Fibroblast of lung (primary cell): Measurements from ENCODE around the gene SCYGR8. TPM values are rescaled to one million over a fixed set of nuclear protein-coding genes. Genes with fewer than 3 reads are reported as not detected.

Source experiments
- DNase-seq, 2 donors: peaks; one replicate each; pipeline versions ENCODE4 v3.0.0 to v3.0.0-alpha.2; 2010; ENCODE audit warnings: low read depth in 2 of 2
- H2AFZ ChIP-seq: 2 replicates; pipeline ENCODE4 v1.5.1; 2012; ENCODE audit warnings: low read length, control low read depth, inconsistent platforms
- H3K27ac ChIP-seq: 2 replicates; pipeline ENCODE4 v1.5.1; 2011; ENCODE audit warnings: low read length, control low read depth; ENCODE audit not compliant: insufficient read depth
- H3K27me3 ChIP-seq: 2 replicates; pipeline ENCODE4 v1.5.1; 2011; ENCODE audit warnings: mild to moderate bottlenecking, low read length; ENCODE audit not compliant: control insufficient read depth, insufficient read depth
- H3K36me3 ChIP-seq: 2 replicates; pipeline ENCODE4 v1.5.1; 2011; ENCODE audit warnings: low read length; ENCODE audit not compliant: control insufficient read depth, insufficient read depth
- H3K4me1 ChIP-seq: 2 replicates; pipeline ENCODE4 v1.5.1; 2011; ENCODE audit warnings: low read length; ENCODE audit not compliant: control insufficient read depth, insufficient read depth; ENCODE audit errors: extremely low read depth
- H3K4me2 ChIP-seq: 2 replicates; pipeline ENCODE4 v1.5.1; 2011; ENCODE audit warnings: low read length, control low read depth; ENCODE audit not compliant: insufficient read depth; ENCODE audit errors: extremely low read depth
- H3K4me3 ChIP-seq, 4 experiments: fragments of 200-600 bp in 1 of 4; sonication (generic) in 1 of 4; replicated peaks in 1 of 4; 2 replicates each; pipeline ENCODE4 v1.5.1; 2011 to 2016; ENCODE audit warnings: low read length in 4 of 4, low read depth in 3 of 4, mild to moderate bottlenecking in 3 of 4, control low read depth in 2 of 4, inconsistent platforms in 1 of 4, mixed read lengths in 1 of 4; ENCODE audit not compliant: insufficient read depth in 1 of 4; ENCODE audit errors: control extremely low read depth in 1 of 4
- H3K79me2 ChIP-seq: 2 replicates; pipeline ENCODE4 v1.5.1; 2012; ENCODE audit warnings: mild to moderate bottlenecking, low read length, inconsistent platforms; ENCODE audit not compliant: control insufficient read depth, insufficient read depth
- H3K9ac ChIP-seq: 2 replicates; pipeline ENCODE4 v1.5.1; 2011; ENCODE audit warnings: mild to moderate bottlenecking, low read length, control low read depth; ENCODE audit not compliant: insufficient read depth
- H3K9me3 ChIP-seq: 2 replicates; pipeline ENCODE4 v1.5.1; 2012; ENCODE audit warnings: low read depth, low read length; ENCODE audit not compliant: control insufficient read depth, insufficient read depth
- H4K20me1 ChIP-seq: 2 replicates; pipeline ENCODE4 v1.5.1; 2011; ENCODE audit warnings: low read length; ENCODE audit not compliant: control insufficient read depth, insufficient read depth; ENCODE audit errors: extremely low read depth
- EZH2 ChIP-seq: IDR thresholded peaks from 2 replicates; pipeline ENCODE4 v1.5.1; 2012; ENCODE audit warnings: low read length, control low read depth, mild to moderate bottlenecking; ENCODE audit errors: missing control alignments
- polyA plus RNA-seq, 2 donors: library from polyadenylated mRNA; depleted of rRNA in 1 of 2; stranded (reverse) in 1 of 2; unstranded in 1 of 2; fragments of >200 nt; gene quantifications; 2 replicates each; pipeline ENCODE4 v1.2.1, GENCODE V29; 2011 to 2012; ENCODE audit warnings: missing spikeins in 1 of 2
- total RNA-seq: library from RNA; depleted of rRNA; stranded (reverse); fragments of >200 nt; gene quantifications from 2 replicates; pipeline ENCODE4 v1.2.1, GENCODE V29; 2014
- TF ChIP-seq, protein P1 (sequence below), 2 donors: IDR thresholded peaks in 1 of 2; conservative IDR thresholded peaks in 1 of 2; 1 replicate in 1 of 2; 2 replicates in 1 of 2; pipeline ENCODE4 v1.5.1; 2011 to 2012; ENCODE audit warnings: low read length in 2 of 2, control low read depth in 1 of 2, inconsistent platforms in 1 of 2, low read depth in 1 of 2, mild to moderate bottlenecking in 1 of 2

Gene SCYGR8
- total and polyA plus RNA-seq, 2 donors (not counting 1 experiment from before 2014, with no cell fraction given): not detected

DNA sequence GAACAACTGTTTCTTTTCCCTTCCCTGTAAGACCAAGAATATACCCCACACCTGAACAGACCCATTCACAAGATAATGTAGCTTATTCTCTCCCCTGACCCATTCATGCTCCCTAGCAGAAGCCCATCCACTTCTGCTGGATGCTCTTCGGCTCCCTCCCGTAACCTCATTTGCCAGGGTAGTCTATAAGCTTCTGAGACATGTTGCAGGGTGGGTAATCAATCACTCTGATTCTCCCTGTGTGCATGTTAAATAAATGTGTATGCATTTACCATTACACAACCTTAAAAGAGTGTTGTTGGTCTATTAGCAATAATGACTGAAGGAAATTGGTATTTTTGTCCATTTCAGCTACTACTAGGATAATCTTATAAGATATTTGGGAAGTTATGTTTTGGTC is 29.2 kb upstream of the SCYGR8 start:
- Histone ChIP-seq H3K27ac (no peak overlapping the region), H3K36me3 (no peaks in the 10 kb centered on the region), H3K4me3 (no peak overlapping the region), H3K4me2 (no peak overlapping the region), H3K9ac (no peak overlapping the region), H3K27me3 (no peaks in the 10 kb centered on the region), H4K20me1 (no peaks in the 10 kb centered on the region), H2AFZ (no peak overlapping the region), H3K79me2 (no peaks in the 10 kb centered on the region), H3K4me1 (no peaks in the 10 kb centered on the region), H3K9me3 (no peaks in the 10 kb centered on the region)
- no peak for DNase-seq
- TF ChIP-seq, protein P1, sequence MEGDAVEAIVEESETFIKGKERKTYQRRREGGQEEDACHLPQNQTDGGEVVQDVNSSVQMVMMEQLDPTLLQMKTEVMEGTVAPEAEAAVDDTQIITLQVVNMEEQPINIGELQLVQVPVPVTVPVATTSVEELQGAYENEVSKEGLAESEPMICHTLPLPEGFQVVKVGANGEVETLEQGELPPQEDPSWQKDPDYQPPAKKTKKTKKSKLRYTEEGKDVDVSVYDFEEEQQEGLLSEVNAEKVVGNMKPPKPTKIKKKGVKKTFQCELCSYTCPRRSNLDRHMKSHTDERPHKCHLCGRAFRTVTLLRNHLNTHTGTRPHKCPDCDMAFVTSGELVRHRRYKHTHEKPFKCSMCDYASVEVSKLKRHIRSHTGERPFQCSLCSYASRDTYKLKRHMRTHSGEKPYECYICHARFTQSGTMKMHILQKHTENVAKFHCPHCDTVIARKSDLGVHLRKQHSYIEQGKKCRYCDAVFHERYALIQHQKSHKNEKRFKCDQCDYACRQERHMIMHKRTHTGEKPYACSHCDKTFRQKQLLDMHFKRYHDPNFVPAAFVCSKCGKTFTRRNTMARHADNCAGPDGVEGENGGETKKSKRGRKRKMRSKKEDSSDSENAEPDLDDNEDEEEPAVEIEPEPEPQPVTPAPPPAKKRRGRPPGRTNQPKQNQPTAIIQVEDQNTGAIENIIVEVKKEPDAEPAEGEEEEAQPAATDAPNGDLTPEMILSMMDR (conservative IDR thresholded peaks at IDR 0.05 in 1 of 2, IDR thresholded peaks at IDR 0.05 in 1 of 2; ENCODE audit: low read depth in 1 of 2, low read length in 2 of 2): no peak
- TF ChIP-seq EZH2: no peak

DNA sequence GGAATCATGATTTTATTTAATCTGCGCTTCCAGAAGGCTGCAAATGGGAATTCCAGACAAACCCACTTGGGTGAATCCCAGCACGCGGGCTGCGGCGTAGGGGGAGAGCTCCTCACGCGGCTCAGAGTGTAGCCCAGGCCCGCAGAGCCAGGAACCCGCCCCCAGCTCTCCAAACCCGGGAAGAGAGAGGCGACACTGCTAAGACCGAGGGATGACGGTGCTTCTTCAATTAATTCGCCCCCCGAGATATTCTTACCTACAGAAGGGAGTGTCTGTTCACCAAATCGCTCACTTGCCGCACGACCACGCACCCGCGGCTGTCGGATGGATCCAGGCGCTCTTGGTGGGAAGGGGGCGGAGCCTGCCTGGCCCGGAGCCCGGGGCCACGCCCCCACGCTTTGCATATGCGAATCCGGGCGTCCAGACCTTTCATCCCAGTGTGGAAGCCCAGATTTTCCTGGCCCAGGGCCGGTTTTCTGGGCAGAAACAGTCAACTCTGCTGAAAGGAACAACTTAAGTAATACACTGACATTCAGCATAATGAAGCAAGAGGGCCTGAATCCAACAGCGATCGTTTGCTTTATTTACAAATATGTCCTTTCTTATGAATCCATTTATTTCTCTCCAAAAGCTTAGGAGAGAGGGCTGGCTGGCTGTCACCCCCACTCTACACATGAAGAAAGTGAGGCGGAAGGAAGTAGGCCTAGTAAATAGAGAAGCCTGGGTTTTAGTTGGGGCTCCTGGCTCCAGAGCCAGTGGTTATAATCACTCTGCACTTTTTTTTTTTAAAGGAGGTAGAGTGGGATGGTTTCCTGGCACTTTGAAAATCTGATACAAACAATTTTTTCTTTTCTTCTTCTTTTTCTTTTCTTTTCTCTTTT is 27.8 kb upstream of the SCYGR8 start, which contains the start of gene SLC19A3:
SLC19A3 (minus strand) TSS at position 342 of the 881 bp plus-strand sequence. CDS start 15,710 bp downstream, outside the sequence.
- Histone ChIP-seq H4K20me1 (no peaks in the 10 kb centered on the region), H3K9ac (peak within 1 kb of the TSS; percentile 23), H2AFZ (peak within 1 kb of the TSS; percentile 74), H3K4me3 (peak within 1 kb of the TSS; percentile 47 to 54 (median 49)), H3K4me1 (no peaks in the 10 kb centered on the region), H3K79me2 (no peaks in the 10 kb centered on the region), H3K27me3 (no peaks in the 10 kb centered on the region), H3K4me2 (peak within 1 kb of the TSS; percentile 90), H3K9me3 (no peaks in the 10 kb centered on the region), H3K27ac (no peak within 1 kb of the TSS), H3K36me3 (no peaks in the 10 kb centered on the region)
- no peak for TF ChIP-seq EZH2
- TF ChIP-seq, protein P1 (conservative IDR thresholded peaks at IDR 0.05 in 1 of 2, IDR thresholded peaks at IDR 0.05 in 1 of 2; ENCODE audit: low read depth in 1 of 2, low read length in 2 of 2): no peak
- DNase-seq: peak; percentile 85 to 94

DNA sequence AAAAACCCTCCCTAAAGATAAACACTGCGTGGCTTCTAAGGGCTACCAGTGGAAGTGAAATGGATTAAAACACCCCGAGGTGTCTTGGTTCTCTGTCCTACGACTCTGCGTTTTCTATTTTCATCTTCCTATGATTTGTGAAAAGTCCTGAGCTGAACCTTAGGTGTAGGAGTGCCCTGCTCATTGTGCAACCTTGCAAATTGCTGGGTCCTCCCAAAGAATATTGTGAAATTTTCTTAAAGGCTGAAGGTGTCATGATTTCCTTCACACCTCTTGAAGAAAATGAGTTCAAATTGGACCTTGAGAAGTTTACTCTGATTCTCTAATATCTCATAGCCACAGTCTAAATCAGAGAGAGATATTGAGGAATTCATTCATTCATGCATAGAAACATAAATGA is 26.1 kb upstream of the SCYGR8 start:
- H3K27ac ChIP-seq: no peak overlapping the region
- no peaks in the 10 kb centered on the region for H3K9me3 ChIP-seq
- no peaks in the 10 kb centered on the region for H3K79me2 ChIP-seq
- TF ChIP-seq EZH2: no peak
- TF ChIP-seq, protein P1 (conservative IDR thresholded peaks at IDR 0.05 in 1 of 2, IDR thresholded peaks at IDR 0.05 in 1 of 2; ENCODE audit: low read depth in 1 of 2, low read length in 2 of 2): no peak
- H3K9ac ChIP-seq: no peak overlapping the region
- no peak for DNase-seq
- no peak overlapping the region for H3K4me2 ChIP-seq
- H3K4me3 ChIP-seq: no peak overlapping the region
- H3K4me1 ChIP-seq: no peaks in the 10 kb centered on the region
- no peak overlapping the region for H2AFZ ChIP-seq
- no peaks in the 10 kb centered on the region for H4K20me1 ChIP-seq
- H3K36me3 ChIP-seq: no peaks in the 10 kb centered on the region
- H3K27me3 ChIP-seq: no peaks in the 10 kb centered on the region
